Activated CD4-positive, alpha-beta T cell treated with anti-CD3 and anti-CD28 coated beads for 4 hours (primary cell): ENCODE data around the gene FSTL1.

Experiments used
- DNase-seq, 2 donors: peaks; one replicate each; pipeline ENCODE4 v3.0.0-alpha.2; 2020

The FSTL1 gene

DNA sequence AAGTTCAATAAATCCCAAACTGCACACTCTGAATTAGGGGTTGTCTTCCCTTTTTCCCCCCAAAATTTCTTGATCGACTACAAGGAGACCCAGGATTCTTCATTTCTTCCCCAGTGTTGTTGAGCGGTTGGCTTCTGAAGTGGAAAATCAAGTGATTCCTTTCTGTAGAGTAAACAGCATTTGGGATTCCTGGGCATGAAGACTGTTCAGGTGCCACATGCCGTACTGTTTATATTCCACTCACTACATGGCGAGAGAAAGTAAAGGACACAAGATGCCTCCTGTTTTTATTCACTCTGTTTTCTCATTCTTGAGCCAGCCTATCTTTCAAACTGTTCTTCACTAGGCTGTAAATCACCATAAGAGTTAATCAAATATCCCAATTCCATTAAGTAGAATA is 12.6 kb downstream of the FSTL1 start:
- no peak for DNase-seq

- DNase-seq = no peak
Measured at GRCh38 chr3:120437559-120437958, 13.2 kb downstream of the FSTL1 start.

GRCh38 chr3:120436523-120437050 is 14.2 kb downstream of the FSTL1 start:
- no peak for DNase-seq

GRCh38 chr3:120435621-120436020 is 15.2 kb downstream of the FSTL1 start:
- no peak for DNase-seq

DNA sequence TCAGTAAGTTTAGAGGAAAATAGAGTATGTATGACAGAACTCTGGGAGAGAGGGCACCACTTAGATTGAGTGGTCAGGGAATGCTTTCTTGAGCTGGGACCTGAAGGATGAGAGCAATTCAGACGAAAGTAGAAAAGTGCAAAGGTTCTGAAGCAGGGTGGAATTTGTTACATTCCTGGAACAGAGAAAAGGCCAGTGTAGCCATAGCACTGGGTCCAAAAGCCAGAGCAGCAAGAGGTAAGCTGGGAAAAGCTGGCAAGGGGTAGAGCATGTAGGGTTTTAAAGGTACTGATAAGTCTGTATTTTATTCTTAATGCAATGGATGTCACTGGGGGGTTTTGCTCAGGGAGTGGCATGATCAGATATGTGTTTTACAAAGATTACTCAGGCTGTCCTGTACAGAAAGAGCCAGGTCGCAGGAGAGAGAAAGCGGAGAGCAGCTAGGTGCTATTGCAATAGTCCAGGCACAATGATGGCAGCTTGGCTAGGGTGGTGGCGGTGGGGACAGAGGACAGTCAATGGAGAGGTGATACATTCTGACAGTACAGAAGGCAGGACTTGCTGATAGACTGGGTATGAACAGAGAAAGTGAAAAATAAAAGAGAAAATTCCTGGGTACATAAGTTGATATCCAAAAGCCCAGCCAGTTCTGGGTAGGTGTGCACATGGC is 17.0 kb downstream of the FSTL1 start:
- no peak for DNase-seq

- no peak for DNase-seq
Measured at GRCh38 chr3:120432150-120432860, 18.5 kb downstream of the FSTL1 start.

- no peak for DNase-seq
Measured at GRCh38 chr3:120429921-120430361, 20.9 kb downstream of the FSTL1 start.

DNA sequence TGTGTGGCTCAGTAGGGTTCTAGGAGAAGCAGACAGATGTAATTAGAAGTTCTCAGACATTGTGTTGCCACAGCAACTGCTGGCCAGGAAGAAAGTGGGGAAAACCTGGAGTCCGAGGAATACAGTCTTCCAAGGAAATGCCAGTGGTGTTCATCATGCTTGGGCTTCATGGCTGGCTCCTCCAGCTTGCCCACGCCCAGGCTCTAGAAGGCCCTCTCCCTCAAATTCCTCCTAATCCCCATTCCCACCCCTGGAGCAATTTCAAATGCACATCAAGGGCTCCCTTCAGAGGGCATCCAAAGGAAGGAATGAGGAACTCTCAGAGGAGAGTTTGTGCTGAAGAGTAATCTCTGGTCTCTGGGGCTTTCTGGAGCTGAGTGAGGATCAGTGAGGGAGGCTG is 21.9 kb downstream of the FSTL1 start:
- no peak for DNase-seq

GRCh38 chr3:120427201-120427600 is 23.6 kb downstream of the FSTL1 start:
- no peak for DNase-seq

GRCh38 chr3:120425572-120426250 is 25.1 kb downstream of the FSTL1 start:
- no peak for DNase-seq

DNA sequence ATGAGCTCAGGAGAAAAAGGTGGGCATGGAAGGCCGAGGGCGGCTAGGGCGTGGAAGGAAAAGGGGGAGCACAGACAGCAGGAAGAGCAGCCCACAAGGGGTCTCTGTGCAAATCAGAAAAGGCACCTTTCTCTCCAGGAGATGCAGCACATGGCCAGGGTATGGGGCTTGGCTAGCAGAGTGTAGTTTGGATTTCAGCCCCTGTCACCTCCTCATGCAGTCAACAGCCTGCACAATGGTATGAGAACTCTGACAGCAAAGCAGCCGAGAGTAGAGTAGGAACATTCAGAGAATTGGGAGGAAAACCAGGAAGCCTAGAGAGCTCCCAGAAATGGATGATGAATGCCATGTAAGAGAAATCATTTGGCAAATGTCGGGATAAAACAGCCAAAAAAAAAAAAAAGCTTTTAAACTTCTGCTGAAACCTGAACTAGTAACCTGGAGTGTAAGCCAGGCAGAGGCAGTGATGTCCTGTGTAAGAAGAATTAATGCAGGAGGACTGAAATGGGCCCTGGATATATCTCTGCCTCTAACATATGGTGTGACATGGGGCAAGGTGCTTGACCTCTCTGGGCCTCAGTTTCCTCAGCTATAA is 25.7 kb downstream of the FSTL1 start:
- no peak for DNase-seq

DNA sequence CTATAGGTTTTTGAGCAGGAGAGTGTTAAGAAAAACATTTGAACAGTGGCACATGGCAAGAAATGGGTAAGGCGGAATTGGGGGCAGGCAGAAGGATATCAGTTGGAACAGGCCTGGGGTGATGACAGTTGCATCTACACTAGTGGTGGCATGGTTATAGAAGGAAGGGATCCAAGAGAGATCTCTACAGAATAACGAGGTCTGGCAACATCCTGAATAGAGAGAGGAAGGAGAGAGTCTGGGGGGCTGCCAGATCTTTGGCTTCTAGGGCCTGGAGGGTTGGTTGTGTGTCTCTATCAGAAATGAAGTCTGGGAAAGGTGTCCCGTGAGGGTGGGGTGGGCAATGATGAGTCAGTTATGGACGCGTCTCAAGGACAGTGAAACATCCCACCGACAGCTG is 26.3 kb downstream of the FSTL1 start:
- DNase-seq = no peak

- DNase-seq = no peak
Measured at GRCh38 chr3:120423432-120423831, 27.4 kb downstream of the FSTL1 start.

DNA sequence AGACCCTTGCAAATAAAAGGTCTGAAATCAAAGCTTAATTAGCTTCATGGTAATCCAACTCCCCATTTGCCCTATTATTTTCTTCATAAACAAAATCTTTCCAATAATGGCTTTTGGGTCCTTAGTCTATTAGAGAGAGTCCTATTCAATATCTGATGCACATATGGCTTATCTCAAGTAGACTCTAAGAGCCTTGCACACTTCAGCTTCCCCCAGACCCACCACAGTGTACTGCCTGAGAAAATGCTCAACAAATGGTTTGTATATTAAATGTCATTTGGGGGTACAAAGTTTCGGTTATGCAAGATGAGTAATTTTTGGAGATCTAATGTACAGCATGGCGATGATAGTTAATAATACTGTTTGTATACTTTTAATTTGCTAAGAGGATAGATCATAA is 28.9 kb downstream of the FSTL1 start:
- DNase-seq = no peak

DNA sequence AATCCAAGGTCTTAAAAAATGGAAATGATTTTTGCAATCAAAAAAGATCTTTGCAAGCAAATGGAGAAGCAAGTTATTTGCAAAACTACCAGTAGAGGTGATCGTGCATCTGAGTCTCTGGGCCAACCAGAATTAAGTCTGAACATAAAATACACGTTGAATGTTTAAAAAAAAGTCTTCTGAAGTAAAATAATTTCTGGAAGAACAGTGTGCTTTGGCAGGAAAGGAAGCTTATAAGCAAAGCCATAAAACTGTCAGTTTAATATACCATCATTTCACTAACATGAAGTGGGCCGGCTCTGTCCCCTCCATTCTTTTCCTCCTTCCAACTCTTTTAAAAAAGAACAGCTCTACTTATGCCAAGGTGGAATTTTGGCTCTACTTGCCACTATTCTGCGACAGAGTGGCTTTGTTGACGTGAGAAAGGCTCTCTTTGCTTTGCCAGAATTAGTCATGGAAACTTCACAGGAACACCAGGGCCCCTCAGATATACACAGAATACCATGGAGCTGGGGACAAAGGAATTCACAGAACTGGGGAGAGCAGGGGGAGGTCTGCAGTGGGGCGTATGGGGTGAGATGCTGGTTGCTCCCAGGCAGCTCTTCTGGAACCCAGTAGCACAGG is 29.8 kb downstream of the FSTL1 start:
- DNase-seq = no peak

- no peak for DNase-seq
Measured at GRCh38 chr3:120420360-120420759, 30.4 kb downstream of the FSTL1 start.

DNA sequence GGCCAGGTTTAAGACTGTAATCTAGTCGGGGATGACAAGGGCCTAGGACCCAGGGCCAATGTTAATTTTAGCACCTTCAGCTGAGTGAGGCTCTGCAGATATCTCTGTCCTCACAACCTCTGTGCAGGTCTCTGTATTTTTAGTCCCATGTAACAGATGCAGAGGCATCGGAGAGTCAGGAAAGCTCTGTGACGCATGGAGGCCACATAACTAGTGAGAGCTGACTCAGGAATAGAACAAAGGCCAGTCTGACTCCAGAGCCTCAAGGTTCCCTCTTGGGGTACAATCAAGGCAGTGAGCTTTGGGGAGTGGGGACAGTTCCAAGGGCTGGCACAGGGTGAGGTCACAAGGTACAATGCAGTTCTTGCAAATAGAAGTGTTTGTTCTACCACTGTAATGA is 31.0 kb downstream of the FSTL1 start:
- DNase-seq = no peak

- no peak for DNase-seq
Measured at GRCh38 chr3:120418866-120419490, 31.8 kb downstream of the FSTL1 start.

- no peak for DNase-seq
Measured at GRCh38 chr3:120418446-120418845, 32.3 kb downstream of the FSTL1 start.

GRCh38 chr3:120417272-120417911 is 33.4 kb downstream of the FSTL1 start:
- DNase-seq = peak; percentile 75 to 82

GRCh38 chr3:120416868-120417267 is 33.9 kb downstream of the FSTL1 start:
- DNase-seq = no peak

- DNase-seq = no peak
Measured at GRCh38 chr3:120415756-120416155, 35.0 kb downstream of the FSTL1 start.
